CD14-positive monocyte (primary cell): ENCODE results near the gene IFNL1. TPM values are rescaled to one million over a fixed set of nuclear protein-coding genes. Genes with fewer than 3 reads are reported as not detected.

Source experiments
- DNase-seq, 3 donors: peaks; one replicate each; pipeline ENCODE4 v3.0.0-alpha.2; 2011 to 2022
- H2AFZ ChIP-seq: 2 replicates; pipeline ENCODE4 v1.6.0; 2012; ENCODE audit warnings: mild to moderate bottlenecking, low read depth, low read length, inconsistent platforms; ENCODE audit not compliant: insufficient read depth, poor library complexity, severe bottlenecking
- H3K27ac ChIP-seq, 2 donors: 1 replicate in 1 of 2; 2 replicates in 1 of 2; pipeline ENCODE4 v1.5.1; 2012 to 2013; ENCODE audit warnings: low read length in 2 of 2, control low read depth in 1 of 2, inconsistent platforms in 1 of 2, low read depth in 1 of 2, mild to moderate bottlenecking in 1 of 2
- H3K27me3 ChIP-seq, 2 donors: one replicate each; pipeline versions ENCODE4 v1.6.0 to v1.6.1; 2011 to 2013; ENCODE audit warnings: low read length in 2 of 2; ENCODE audit not compliant: control insufficient read depth in 2 of 2, insufficient read depth in 2 of 2
- H3K36me3 ChIP-seq, 2 donors: replicated peaks in 1 of 2; 1 replicate in 1 of 2; 2 replicates in 1 of 2; pipeline versions ENCODE4 v1.5.1 to v1.6.1; 2012 to 2013; ENCODE audit warnings: low read length in 2 of 2, control low read depth in 1 of 2, inconsistent platforms in 1 of 2, mild to moderate bottlenecking in 1 of 2; ENCODE audit not compliant: insufficient read depth in 2 of 2, control insufficient read depth in 1 of 2
- H3K4me1 ChIP-seq, 2 donors: 1 replicate in 1 of 2; 2 replicates in 1 of 2; pipeline versions ENCODE4 v1.5.1 to v1.6.1; 2012 to 2013; ENCODE audit warnings: low read length in 2 of 2, control low read depth in 1 of 2, inconsistent platforms in 1 of 2, mild to moderate bottlenecking in 1 of 2, moderate library complexity in 1 of 2; ENCODE audit not compliant: insufficient read depth in 2 of 2, control insufficient read depth in 1 of 2
- H3K4me2 ChIP-seq: replicated peaks from 2 replicates; pipeline ENCODE3; 2012; ENCODE audit warnings: low read length, moderate library complexity, mild to moderate bottlenecking; ENCODE audit not compliant: poor library complexity, severe bottlenecking; ENCODE audit errors: extremely low read depth
- H3K4me3 ChIP-seq, 3 experiments: fragments of 200-600 bp in 1 of 3; sonication (generic) in 1 of 3; replicated peaks in 1 of 3; 1 replicate in 2 of 3; 2 replicates in 1 of 3; pipeline ENCODE4 v1.5.1; 2011 to 2013; ENCODE audit warnings: low read length in 3 of 3, mild to moderate bottlenecking in 3 of 3, control low read depth in 2 of 3, low read depth in 2 of 3, inconsistent platforms in 1 of 3, moderate library complexity in 1 of 3
- H3K79me2 ChIP-seq: 2 replicates; pipeline ENCODE4 v1.6.0; 2012; ENCODE audit warnings: mild to moderate bottlenecking, control low read depth, inconsistent platforms, low read length, moderate library complexity; ENCODE audit not compliant: insufficient read depth
- H3K9ac ChIP-seq: 2 replicates; pipeline ENCODE4 v1.6.0; 2017; ENCODE audit warnings: low read length, mild to moderate bottlenecking; ENCODE audit not compliant: insufficient read depth, poor library complexity, severe bottlenecking
- H3K9me3 ChIP-seq, 2 donors: replicated peaks in 1 of 2; 1 replicate in 1 of 2; 2 replicates in 1 of 2; pipeline versions ENCODE4 v1.5.1 to v1.6.1; 2012 to 2013; ENCODE audit warnings: low read length in 2 of 2, control low read depth in 1 of 2; ENCODE audit not compliant: control insufficient read depth in 1 of 2, insufficient read depth in 1 of 2
- H4K20me1 ChIP-seq: 2 replicates; pipeline ENCODE4 v1.6.0; 2012; ENCODE audit warnings: mild to moderate bottlenecking, low read length, control low read depth, moderate library complexity; ENCODE audit not compliant: insufficient read depth
- H3K27ac Mint-ChIP-seq, 7 donors: one replicate each; pipeline ENCODE4 v1.8.0; 2020; ENCODE audit warnings: mild to moderate bottlenecking in 7 of 7, mixed read lengths in 7 of 7, moderate library complexity in 6 of 7, inconsistent platforms in 2 of 7
- H3K27me3 Mint-ChIP-seq, 3 donors: one replicate each; pipeline ENCODE4 v1.8.0; 2021 to 2022; ENCODE audit warnings: low read depth in 3 of 3, mild to moderate bottlenecking in 3 of 3, mixed read lengths in 3 of 3, moderate library complexity in 3 of 3, inconsistent platforms in 1 of 3
- H3K36me3 Mint-ChIP-seq, 2 donors: one replicate each; pipeline ENCODE4 v1.8.0; 2020; ENCODE audit warnings: mixed read lengths in 2 of 2, inconsistent platforms in 1 of 2, mild to moderate bottlenecking in 1 of 2
- H3K4me1 Mint-ChIP-seq: one replicate; pipeline ENCODE4 v1.8.0; 2020; ENCODE audit warnings: mild to moderate bottlenecking, mixed read lengths
- H3K4me3 Mint-ChIP-seq, 2 donors: one replicate each; pipeline ENCODE4 v1.8.0; 2020; ENCODE audit warnings: mild to moderate bottlenecking in 2 of 2, mixed read lengths in 2 of 2, moderate library complexity in 1 of 2
- H3K9me3 Mint-ChIP-seq, 7 donors: one replicate each; pipeline ENCODE4 v1.8.0; 2020 to 2022; ENCODE audit warnings: mixed read lengths in 7 of 7, mild to moderate bottlenecking in 6 of 7, moderate library complexity in 6 of 7, inconsistent platforms in 2 of 7
- CTCF ChIP-seq: fragments of 200-600 bp; IDR thresholded peaks from one replicate; pipeline ENCODE4 v1.8.0; 2022; ENCODE audit warnings: antibody characterized with exemption, mild to moderate bottlenecking
- whole genome bisulfite sequencing: methylation state at CpG from one replicate; pipeline ENCODE4 v1.1.5; 2013; ENCODE audit warnings: missing lambda C conversion rate; ENCODE audit not compliant: insufficient coverage; 5-methylcytosine and 5-hydroxymethylcytosine counted together
- intact Hi-C, 2 donors: fragments of 100-400 bp; cut with micrococcal nuclease; formaldehyde crosslinking; loops; one replicate each; pipeline versions ENCODE4 v1.15.0 to v1.15.1; 2023
- polyA plus RNA-seq, 3 donors: library from polyadenylated mRNA; depleted of rRNA in 1 of 3; unstranded in 2 of 3; stranded (reverse) in 1 of 3; fragments of 300-500 nt in 2 of 3; fragments of >200 nt in 1 of 3; fragmentation: Illumina TruSeq in 2 of 3; gene quantifications; 1 replicate in 2 of 3; 2 replicates in 1 of 3; pipeline ENCODE4 v1.2.3, GENCODE V29; 2012 to 2021

Gene IFNL1
- polyA plus RNA-seq, 3 donors: not detected

GRCh38 chr19:39275578-39275977 is 20.6 kb upstream of the IFNL1 start:
- WGBS: 91% methylated on average over 5 of the region's 5 CpGs
- Mint-ChIP-seq H3K36me3 (no peaks in the 10 kb centered on the region), H3K9me3 (no peaks in the 10 kb centered on the region), H3K4me3 (no peak overlapping the region), H3K27me3 (peaks cover 3 to 10% (median 7%) of the 10 kb centered on the region in 3 donors), H3K27ac (peak overlapping the region in 2 of 7 donors; percentile 1 to 2), H3K4me1 (no peaks in the 10 kb centered on the region)
- intact Hi-C loops: no loop called here
- Histone ChIP-seq H3K4me2 (no peak overlapping the region), H3K27ac (no peak overlapping the region), H3K79me2 (no peaks in the 10 kb centered on the region), H3K9ac (no peak overlapping the region), H3K4me1 (no peaks in the 10 kb centered on the region), H3K36me3 (no peaks in the 10 kb centered on the region), H3K4me3 (no peak overlapping the region), H3K9me3 (no peaks in the 10 kb centered on the region), H3K27me3 (no peaks in the 10 kb centered on the region), H4K20me1 (no peaks in the 10 kb centered on the region), H2AFZ (no peak overlapping the region)
- no peak for DNase-seq
- no peak for TF ChIP-seq CTCF

- no peak overlapping the region for H3K9ac ChIP-seq
- no peaks in the 10 kb centered on the region for H3K4me1 Mint-ChIP-seq
- no peaks in the 10 kb centered on the region for H3K9me3 ChIP-seq
- no peak for DNase-seq
- H3K27me3 ChIP-seq: no peaks in the 10 kb centered on the region
- H3K27ac Mint-ChIP-seq: no peak overlapping the region
- no peaks in the 10 kb centered on the region for H4K20me1 ChIP-seq
- no peak for TF ChIP-seq CTCF
- H3K4me3 ChIP-seq: no peak overlapping the region
- WGBS: 100% methylated on average over 3 of the region's 5 CpGs
- no peak overlapping the region for H3K4me2 ChIP-seq
- no peak overlapping the region for H2AFZ ChIP-seq
- H3K36me3 Mint-ChIP-seq: no peaks in the 10 kb centered on the region
- H3K4me1 ChIP-seq: no peaks in the 10 kb centered on the region
- H3K79me2 ChIP-seq: no peaks in the 10 kb centered on the region
- intact Hi-C loops: no loop called here
- H3K36me3 ChIP-seq: no peaks in the 10 kb centered on the region
- H3K27me3 Mint-ChIP-seq: peaks cover 5 to 8% (median 8%) of the 10 kb centered on the region in 3 donors
- H3K27ac ChIP-seq: no peak overlapping the region
- no peak overlapping the region for H3K4me3 Mint-ChIP-seq
- H3K9me3 Mint-ChIP-seq: no peaks in the 10 kb centered on the region
Observed at GRCh38 chr19:39276740-39277139, 19.5 kb upstream of the IFNL1 start.
